Measurements from ENCODE around the gene PTPRN2. TPM values are rescaled to one million over a fixed set of nuclear protein-coding genes. Genes with fewer than 3 reads are reported as not detected.

PTPRN2 gene
- total RNA-seq, 1 experiment from 2014 or later, result not detected

DNA sequence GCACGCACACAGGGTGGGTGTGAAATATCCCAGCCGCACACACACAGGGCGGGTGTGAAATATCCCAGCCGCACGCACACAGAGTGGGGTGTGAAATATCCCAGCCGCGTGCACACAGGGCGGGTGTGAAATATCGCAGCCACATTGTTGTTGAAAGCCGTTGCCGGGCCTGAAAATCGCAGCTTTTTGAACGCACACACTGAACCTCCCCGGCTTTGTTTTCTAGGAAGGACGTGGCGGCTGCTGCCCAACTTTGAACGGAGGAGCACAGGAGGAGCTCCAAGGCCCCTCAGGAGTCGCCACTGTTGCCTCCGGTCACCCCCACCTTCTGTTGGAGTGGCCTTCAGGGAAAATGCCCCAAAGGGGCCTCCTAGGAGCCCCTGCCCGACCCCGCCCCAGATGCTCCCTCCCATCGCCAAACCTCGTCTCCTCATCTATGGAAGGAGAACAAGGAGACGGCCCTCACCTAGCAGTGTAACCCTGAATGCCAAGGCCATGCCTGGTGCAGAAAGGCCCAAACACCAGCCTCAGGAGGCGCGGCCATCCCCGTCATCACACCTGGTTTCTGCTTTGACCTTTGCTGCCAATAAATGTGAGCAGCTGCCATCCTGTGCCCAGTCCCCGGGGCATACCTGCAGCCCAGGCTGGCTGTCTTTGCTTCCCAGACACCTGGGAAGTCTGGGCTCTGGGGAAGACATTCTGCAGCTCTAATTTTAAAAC, 318.6 kb downstream of the PTPRN2 start:
- intact Hi-C loops (cut with micrococcal nuclease; ENCODE audit: unreplicated experiment), result no loop called here
- Histone ChIP-seq H3K4me1 (replicated peaks; ENCODE audit: insufficient read depth) (no peaks in the 10 kb centered on the region), H3K9me2 (ENCODE audit: insufficient read depth) (no peaks in the 10 kb centered on the region), H3F3A (ENCODE audit: insufficient read depth, low read depth) (no peaks in the 10 kb centered on the region), H3K36me3 (ENCODE audit: low read depth) (no peaks in the 10 kb centered on the region), H3K79me2 (ENCODE audit: low read depth) (no peaks in the 10 kb centered on the region), H3K9me3 (ENCODE audit: insufficient read depth, low read depth) (no peaks in the 10 kb centered on the region), H3K27ac (no peak overlapping the region), H3K4me3 (no peak overlapping the region), H4K20me1 (ENCODE audit: insufficient read depth) (no peaks in the 10 kb centered on the region), H3K27me3 (ENCODE audit: insufficient read depth, low read depth) (peaks cover 87% of the 10 kb centered on the region), H3K4me2 (no peak overlapping the region), H2AFZ (no peak overlapping the region)
- ChIA-PET CTCF (no interaction called here), POLR2A (ENCODE audit: unreplicated experiment) (no interaction called here)
- no TSS peak for BruUV-seq (replicated peaks)
- DNase-seq, result no peak
- TF ChIP-seq EZH2 (IDR thresholded peaks at IDR 0.05; ENCODE audit: low read depth) (no peak), CTCF (conservative IDR thresholded peaks at IDR 0.05) (no peak)

DNA sequence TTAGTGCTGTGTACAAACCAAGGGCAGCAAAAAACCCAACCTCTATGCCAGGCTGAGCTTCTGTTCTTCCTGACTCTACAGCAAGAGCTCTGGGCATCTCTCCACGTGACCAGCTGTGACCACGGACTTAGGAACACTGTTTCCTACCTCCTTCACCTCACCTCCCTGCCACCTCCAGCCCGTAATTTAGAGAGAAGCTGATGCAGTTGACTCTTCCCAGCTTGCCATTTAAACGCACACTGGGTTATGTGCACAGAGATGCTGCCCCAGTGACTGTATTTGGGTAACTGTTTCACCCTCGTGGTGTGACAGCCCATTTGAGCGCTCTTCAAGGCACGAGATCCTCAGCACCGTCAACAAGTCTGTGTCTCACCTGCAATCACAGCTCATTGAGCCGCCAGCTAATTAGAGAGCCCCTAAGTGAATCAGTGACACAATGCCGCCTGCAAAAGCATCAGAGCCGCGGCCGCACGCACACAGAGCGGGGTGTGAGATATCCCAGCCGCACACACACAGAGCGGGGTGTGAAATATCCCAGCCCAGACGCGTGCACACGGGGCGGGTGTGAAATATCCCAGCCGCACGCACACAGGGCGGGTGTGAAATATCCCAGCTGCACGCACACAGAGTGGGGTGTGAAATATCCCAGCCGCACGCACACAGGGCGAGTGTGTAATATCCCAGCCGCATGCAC, 319.7 kb downstream of the PTPRN2 start:
- Histone ChIP-seq H3K27ac (no peak overlapping the region), H3K27me3 (ENCODE audit: insufficient read depth, low read depth) (peaks cover 83% of the 10 kb centered on the region), H3K9me2 (ENCODE audit: insufficient read depth) (no peaks in the 10 kb centered on the region), H4K20me1 (ENCODE audit: insufficient read depth) (no peaks in the 10 kb centered on the region), H3K36me3 (ENCODE audit: low read depth) (no peaks in the 10 kb centered on the region), H2AFZ (no peak overlapping the region), H3K9me3 (ENCODE audit: insufficient read depth, low read depth) (no peaks in the 10 kb centered on the region), H3K79me2 (ENCODE audit: low read depth) (no peaks in the 10 kb centered on the region), H3F3A (ENCODE audit: insufficient read depth, low read depth) (peaks cover 4% of the 10 kb centered on the region; the same call in 1 of the 2 replicates), H3K4me2 (no peak overlapping the region), H3K4me3 (no peak overlapping the region), H3K4me1 (replicated peaks; ENCODE audit: insufficient read depth) (no peaks in the 10 kb centered on the region)
- POLR2A ChIA-PET (ENCODE audit: unreplicated experiment), result no interaction called here
- TF ChIP-seq EZH2 (IDR thresholded peaks at IDR 0.05; ENCODE audit: low read depth), result no peak
- TF ChIP-seq CTCF (conservative IDR thresholded peaks at IDR 0.05), result no peak
- CTCF ChIA-PET, result no interaction called here
- no peak for DNase-seq
- intact Hi-C loops (cut with micrococcal nuclease; ENCODE audit: unreplicated experiment), result no loop called here
- BruUV-seq (replicated peaks), result no TSS peak

DNA sequence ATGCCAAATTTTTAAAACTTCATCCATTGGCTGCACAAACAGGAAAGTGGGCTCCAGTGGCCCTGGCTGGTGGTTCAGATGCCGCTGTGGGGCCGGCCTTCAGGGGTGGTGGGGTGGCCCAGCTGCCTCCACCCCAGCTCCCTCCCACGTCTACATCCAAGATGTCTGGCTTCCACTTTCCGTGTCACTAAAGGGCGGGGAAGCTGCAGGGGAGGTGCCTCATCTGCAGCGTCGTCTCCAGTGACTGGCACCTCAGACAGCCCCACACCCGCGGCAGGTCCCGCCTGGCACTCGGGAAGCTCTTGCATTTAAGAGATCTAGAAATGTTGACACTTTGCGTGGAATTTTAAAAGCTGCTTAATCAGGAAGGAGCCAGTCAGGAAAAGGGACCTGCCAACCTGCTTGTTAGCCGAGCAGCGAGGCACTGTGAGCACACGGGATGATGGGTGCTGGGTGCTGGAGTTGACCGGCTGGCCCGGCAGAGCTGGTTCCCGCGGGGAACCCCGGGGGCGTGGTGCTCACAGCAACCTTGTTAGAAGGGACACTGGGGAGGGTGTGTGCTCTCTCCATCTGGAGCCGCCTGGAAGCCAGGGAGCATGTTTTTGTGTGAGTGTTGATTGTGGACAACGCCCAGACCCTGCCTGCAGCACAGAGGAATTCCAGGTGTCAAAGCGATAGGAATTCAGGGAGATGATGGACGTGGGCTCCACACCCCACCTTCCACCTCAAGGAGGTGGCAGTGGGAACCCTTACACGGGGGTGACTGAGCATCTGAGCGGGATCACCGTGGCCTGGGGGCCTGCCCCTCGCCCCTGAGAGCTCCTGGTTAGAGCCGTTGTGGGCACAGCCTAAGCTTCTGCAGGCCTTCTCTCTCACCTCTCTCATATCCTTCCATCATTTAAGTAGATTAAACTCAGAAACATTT, 320.5 kb downstream of the PTPRN2 start:
- Histone ChIP-seq H3K4me2 (no peak overlapping the region), H3K36me3 (ENCODE audit: low read depth) (no peaks in the 10 kb centered on the region), H3K27me3 (ENCODE audit: insufficient read depth, low read depth) (peaks cover 75% of the 10 kb centered on the region), H3K9me3 (ENCODE audit: insufficient read depth, low read depth) (0 out of 2 replicates have a peak, but pooled peaks cover 8% of the 10 kb centered on the region), H3K79me2 (ENCODE audit: low read depth) (no peaks in the 10 kb centered on the region), H3K27ac (no peak overlapping the region), H3F3A (ENCODE audit: insufficient read depth, low read depth) (peaks cover 12% of the 10 kb centered on the region), H2AFZ (no peak overlapping the region), H3K4me3 (no peak overlapping the region), H3K4me1 (replicated peaks; ENCODE audit: insufficient read depth) (no peaks in the 10 kb centered on the region), H3K9me2 (ENCODE audit: insufficient read depth) (no peaks in the 10 kb centered on the region), H4K20me1 (ENCODE audit: insufficient read depth) (no peaks in the 10 kb centered on the region)
- no peak for DNase-seq
- POLR2A ChIA-PET (ENCODE audit: unreplicated experiment), result no interaction called here
- intact Hi-C loops (cut with micrococcal nuclease; ENCODE audit: unreplicated experiment), result no loop called here
- CTCF ChIA-PET, result no interaction called here
- peak; percentile 74; the same call in 1 of the 2 replicates for TF ChIP-seq EZH2 (IDR thresholded peaks at IDR 0.05; ENCODE audit: low read depth)
- TF ChIP-seq CTCF (conservative IDR thresholded peaks at IDR 0.05), result no peak
- no TSS peak for BruUV-seq (replicated peaks)

All from PC-9 (cell line).